ENCODE measurements around the gene ALKBH5. TPM values are rescaled to one million over a fixed set of nuclear protein-coding genes. Genes with fewer than 3 reads are reported as not detected.

Gene ALKBH5
- total and polyA plus RNA-seq, 9 of the 15 experiments (the other 6 are each of a cell fraction or from before 2014, with no cell fraction given): 11.4 to 70.0 (median 47.4) TPM

- no peak for TF ChIP-seq AFF4 (CRISPR knock-in tag; IDR thresholded peaks at IDR 0.05)
- TF ChIP-seq GATAD2B (IDR thresholded peaks at IDR 0.05; ENCODE audit: borderline replicate concordance): peak; percentile 82
- no peak for TF ChIP-seq ELF4 (CRISPR knock-in tag; IDR thresholded peaks at IDR 0.05)
- TF ChIP-seq THAP12 (CRISPR knock-in tag; IDR thresholded peaks at IDR 0.05): no peak
- no peak for TF ChIP-seq TOE1 (IDR thresholded peaks at IDR 0.05; ENCODE audit: borderline replicate concordance)
- TF ChIP-seq TOE1 (CRISPR knock-in tag; IDR thresholded peaks at IDR 0.05; ENCODE audit: borderline replicate concordance, low read depth): no peak
- no peak for TF ChIP-seq NCOA1 (IDR thresholded peaks at IDR 0.05; ENCODE audit: low read depth)
- TF ChIP-seq BCOR (IDR thresholded peaks at IDR 0.05): peak; percentile 62
- TF ChIP-seq HSF4 (CRISPR knock-in tag; IDR thresholded peaks at IDR 0.05; ENCODE audit: borderline replicate concordance): no peak
- TF ChIP-seq ZNF639 (CRISPR knock-in tag; conservative IDR thresholded peaks at IDR 0.05 in 1 of 2, IDR thresholded peaks at IDR 0.05 in 1 of 2): peak in 1 of 2 experiments; percentile 72; a peak in 2 of 4 replicates
- no peak for TF ChIP-seq CBFB (CRISPR knock-in tag; IDR thresholded peaks at IDR 0.05)
- peak; percentile 56; the same call in 1 of the 2 replicates for TF ChIP-seq CTBP1 (IDR thresholded peaks at IDR 0.05; ENCODE audit: borderline replicate concordance)
- TF ChIP-seq RNF219 (CRISPR knock-in tag; IDR thresholded peaks at IDR 0.05): no peak
- peak; percentile 17; the same call in 1 of the 2 replicates for TF ChIP-seq SMAD4 (CRISPR knock-in tag; conservative IDR thresholded peaks at IDR 0.05)
- peak; percentile 40; the same call in 1 of the 2 replicates for TF ChIP-seq ZNF316 (IDR thresholded peaks at IDR 0.05)
- TF ChIP-seq MYBL2 (IDR thresholded peaks at IDR 0.05; ENCODE audit: low read depth): no peak
- no peak for TF ChIP-seq MYBL2 (CRISPR knock-in tag; IDR thresholded peaks at IDR 0.05; ENCODE audit: borderline replicate concordance)
- TF ChIP-seq HDAC8 (tag; IDR thresholded peaks at IDR 0.05): no peak
Observed at GRCh38 chr17:18258356-18259038, 74.9 kb downstream of the ALKBH5 start, which contains the start of gene FLII (continued).
